GM04503 (cell line): ENCODE measurements around the gene PDZD2.
"Not testable (repeated sequence)": the region's sequence is repeated elsewhere in the genome, so short reads cannot be mapped to it uniquely, and the experiment has no call there.

Experiments used
- DNase-seq: peaks from one replicate; pipeline ENCODE4 v3.0.0-alpha.2; 2012; ENCODE audit warnings: low read depth

The PDZD2 gene

DNA sequence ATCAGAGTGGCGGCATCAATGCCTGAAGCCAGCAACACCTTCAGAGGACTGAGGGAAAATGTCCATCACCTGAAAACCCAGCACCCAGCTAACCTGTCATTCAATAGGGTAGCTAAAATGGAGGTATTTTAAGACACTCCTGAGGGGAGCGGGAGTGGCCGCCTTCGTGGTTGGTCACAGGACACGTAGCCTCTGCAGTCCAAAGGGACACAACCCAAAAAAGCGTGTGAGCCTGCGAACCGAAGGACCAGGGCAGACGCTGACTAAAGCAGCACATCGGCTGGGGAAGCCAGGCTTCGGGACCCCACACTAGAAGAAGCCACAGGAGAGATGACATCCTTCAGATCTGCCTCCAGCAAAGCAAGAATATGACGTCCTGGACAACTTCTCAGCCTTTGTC lies 464.6 kb downstream of the PDZD2 start:
- DNase-seq, result no peak

GRCh38 chr5:32107291-32107690 lies 468.4 kb downstream of the PDZD2 start:
- no peak for DNase-seq

DNA sequence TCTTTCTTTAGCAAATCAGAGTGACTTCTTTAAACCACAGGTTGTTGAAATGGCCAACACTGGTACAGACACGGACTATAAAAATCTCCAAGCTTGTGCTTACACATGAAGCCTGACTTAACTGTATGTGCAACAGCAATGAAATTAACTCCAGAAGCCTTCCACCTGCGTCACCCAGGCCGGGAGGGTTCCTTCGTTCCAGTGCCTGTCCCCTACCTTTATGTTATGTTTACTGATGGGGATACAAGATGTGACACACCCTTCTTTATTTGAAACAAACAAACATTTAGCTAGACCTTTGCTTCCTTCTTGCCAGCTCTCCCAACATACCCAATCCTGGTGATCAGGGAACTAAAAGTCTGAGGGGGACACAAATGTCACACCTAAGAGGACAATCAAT lies 469.2 kb downstream of the PDZD2 start:
- DNase-seq, result no peak

DNA sequence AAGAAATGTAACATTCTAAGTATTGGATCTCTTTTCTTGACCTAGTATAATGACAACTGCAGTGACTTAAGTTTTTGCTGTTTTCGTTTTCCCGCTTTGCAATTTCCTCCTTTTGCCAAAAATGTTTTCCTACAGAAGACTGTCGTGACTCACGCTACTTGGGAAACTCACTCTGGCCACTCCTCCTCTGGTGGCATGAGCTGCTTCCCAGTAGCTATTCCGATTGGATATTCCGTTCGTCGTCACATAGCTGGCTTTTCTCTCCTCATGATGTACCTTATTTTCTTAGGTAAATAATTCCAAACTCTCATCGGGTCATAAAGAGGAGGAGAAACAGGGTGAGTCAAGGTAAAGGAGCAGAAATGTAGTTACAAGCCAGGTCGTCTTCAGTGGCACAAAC lies 470.3 kb downstream of the PDZD2 start:
- DNase-seq, result peak; percentile 59

GRCh38 chr5:32110111-32110696 lies 471.3 kb downstream of the PDZD2 start:
- no peak for DNase-seq

DNA sequence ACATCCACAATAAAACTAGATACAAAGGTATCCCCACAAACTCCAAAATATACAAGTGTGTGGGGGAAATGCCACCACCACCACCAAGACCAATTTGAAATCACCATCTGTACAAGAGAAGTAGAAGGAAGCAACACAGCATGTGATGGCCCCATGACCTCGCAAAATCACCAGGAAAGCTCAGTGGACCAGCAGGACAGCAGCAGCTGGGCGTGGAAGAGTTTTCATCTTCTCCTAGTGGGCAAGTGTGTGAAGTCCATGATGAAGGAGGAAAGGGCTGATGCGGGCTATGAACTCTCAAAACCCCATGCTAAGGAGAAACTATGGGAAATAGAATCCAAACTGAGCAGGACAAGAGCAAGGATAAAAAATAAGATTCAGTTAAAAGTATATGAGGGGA lies 477.1 kb downstream of the PDZD2 start:
- no peak for DNase-seq

DNA sequence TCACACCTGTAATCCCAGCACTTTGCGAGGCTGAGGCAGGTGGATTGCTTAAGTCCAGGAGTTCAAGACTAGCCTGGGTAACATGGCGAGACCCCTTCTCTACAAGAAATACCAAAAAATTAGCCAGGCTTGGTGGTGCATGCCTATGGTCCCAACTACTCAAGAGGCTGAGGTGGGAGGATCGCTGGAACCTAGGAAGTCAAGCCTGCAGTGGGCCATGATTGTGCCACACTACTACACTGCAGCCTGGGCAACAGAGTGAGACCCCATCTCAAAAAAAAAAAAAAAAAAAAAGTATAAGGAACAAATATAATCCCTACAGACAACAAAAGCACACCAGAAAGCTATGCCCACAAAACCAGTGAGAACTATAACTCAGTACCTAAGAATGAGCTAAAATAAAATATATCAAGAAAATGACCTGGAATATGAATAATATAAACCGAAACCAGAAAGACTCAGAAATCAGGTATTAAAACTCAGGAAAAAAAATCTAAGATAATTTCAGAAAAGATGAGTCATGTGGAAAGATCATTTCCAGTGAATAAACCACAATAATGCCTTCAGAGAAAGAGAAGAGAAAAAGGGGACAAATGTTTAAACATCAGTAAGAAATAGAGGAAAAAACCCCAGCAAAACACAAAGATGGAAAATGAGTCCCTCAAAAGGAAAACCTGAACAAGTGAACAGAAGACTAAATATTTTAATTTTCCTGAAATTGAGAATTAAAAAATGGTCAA lies 477.8 kb downstream of the PDZD2 start:
- no peak for DNase-seq

GRCh38 chr5:32118922-32119321 lies 480.0 kb downstream of the PDZD2 start:
- not testable (repeated sequence) for DNase-seq

DNA sequence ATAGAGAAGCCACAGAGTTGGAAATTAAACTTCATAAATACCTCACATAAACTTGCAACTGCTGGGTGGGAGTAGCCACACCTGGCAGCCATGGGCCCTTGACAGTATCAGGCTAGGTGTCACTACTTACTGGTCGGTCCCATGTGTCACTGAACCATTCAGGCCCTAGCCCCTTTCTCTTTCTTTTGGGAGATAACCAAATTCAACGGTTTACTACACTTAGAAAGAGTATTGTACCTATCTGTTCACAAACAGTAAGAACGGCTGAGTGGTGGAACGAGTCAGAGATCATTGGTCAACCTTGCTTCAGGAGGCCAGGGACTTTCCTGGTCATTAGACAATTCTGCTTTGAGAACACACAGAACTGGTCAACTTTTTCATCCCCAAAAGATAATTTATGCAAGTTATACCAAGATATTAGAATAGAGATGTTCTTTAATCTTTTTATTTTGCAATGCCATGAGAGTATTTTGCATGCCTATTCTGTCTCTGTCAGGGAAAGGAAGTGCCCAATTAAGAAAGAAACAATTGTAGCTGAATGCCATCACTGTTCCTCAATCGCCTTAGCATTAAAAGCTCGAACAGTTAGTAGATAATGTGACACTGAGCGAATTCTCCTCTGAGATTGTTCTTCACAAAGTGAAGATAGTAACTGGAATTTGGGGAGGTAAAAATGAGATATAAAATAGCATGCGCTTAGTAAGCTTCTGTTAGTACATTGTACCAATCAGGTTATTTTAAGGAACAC lies 484.3 kb downstream of the PDZD2 start:
- no peak for DNase-seq

- DNase-seq, result no peak
These were observed 485.2 kb downstream of the PDZD2 start for GRCh38 chr5:32123889-32124676.

DNA sequence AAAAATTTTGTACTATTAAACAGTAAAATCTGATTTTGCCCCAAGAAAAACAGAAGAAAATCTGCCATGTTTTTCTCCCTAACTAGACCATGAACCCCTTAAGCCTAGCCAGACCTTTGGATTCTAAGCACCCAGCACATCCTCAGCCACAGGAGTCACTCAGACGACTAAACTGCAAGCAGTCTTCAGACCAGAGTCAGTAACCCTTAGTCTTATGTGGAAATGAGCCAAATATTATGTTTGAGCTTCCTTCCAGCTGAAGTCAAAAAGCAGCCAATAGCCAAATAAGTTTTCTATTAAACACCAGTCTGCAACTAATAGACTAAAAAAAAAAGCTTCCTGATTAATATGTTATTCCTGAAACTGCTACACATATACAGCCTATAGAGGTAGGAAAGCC lies 487.8 kb downstream of the PDZD2 start:
- no peak for DNase-seq

DNA sequence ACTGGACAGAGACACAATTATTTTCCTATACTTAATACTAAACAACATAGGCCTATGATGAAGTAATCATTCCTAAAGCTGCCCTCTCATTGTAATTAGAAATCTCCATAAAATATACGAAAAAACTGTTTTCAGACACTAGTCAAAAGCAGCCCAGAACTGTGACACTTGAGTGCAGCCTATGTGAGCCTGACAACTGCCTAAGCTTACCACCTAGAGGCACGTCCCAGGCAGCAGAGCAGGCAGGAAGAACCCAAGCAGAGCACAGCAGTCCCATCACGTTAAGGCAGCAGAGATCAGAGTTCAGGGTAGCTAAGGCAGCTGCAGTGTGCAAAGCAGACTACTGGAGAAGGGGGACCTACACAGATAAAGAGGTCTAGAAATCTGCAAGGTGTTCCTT lies 488.8 kb downstream of the PDZD2 start:
- no peak for DNase-seq

DNA sequence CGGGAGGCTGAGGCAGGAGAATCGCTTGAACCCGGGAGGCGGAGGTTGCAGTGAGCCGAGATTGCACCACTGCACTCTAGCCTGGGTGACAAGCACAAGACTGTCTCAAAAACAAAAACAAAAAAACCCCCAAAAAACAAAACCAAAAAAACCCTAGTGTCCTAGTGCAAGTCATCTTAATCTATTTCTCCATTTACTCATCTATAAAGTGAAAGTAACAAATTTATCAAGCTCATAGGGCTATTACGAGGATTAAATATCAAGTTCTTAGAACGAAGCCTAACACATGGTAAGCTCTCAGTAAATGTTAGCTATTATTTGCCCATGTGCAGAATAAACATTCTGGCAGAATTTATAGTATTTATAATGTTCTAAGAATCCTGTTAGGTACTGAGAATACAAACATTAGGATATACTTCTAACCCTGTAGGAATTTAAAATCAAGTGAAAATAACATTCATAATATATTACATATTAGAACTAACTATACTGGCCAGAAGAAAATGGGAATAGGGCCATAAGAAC lies 490.2 kb downstream of the PDZD2 start:
- DNase-seq, result no peak

GRCh38 chr5:32130865-32131264 lies 491.9 kb downstream of the PDZD2 start:
- no peak for DNase-seq

DNA sequence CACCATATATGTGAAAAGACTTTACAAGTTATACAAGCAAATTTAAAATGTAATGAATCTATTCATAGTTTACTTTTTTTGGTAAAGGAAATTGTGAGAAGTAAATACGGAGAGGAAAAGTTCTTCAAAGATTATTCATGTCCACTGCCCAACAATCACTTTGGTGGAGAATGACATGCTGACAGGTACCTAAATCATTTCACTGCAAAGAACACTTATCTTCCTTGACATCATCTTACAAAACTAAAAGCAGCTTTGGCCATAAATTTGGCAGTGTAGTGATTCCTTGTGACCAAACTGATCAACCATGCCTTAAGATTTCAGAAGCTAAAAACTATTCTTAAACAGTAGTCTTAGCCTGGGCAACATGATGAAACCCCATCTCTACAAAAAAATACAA lies 492.7 kb downstream of the PDZD2 start:
- DNase-seq, result no peak

DNA sequence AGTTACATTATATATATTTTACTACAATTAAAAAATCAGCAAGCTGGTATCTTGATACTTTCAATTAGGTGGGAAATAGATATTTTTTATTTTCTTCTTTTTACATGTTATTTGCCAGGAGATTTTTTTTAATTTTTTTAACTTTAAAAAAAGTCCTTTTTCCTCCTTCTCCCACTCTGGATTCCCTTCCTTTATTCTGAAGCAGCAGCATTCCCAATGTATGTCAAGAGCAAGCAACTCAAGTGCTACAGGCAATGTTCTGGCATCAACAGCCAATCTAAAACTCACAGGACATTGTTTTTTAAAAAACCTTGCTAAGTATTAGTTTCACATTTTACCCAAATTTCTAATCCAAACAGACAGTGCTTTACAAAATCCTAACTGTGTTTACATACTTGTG lies 493.8 kb downstream of the PDZD2 start:
- DNase-seq, result no peak

DNA sequence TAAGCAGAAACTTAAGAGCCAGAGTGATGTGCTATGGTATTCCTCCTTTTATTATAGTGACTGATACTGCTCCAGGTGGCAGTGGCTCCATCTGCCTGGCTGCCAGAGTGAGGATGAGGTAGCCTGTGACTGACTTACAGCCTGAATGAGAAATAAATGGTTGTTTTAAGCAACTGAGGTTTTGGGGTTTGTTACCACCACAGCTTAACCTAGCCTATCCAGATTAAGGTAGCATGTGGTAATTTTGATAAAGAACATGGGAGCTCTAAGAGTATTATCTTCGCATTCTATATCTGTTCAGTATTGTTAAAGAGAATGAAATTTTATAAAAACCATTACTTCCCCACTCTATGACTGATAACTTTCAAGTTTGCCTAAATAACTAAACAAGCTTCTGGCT lies 496.2 kb downstream of the PDZD2 start:
- DNase-seq, result no peak

GRCh38 chr5:32136342-32136741 lies 497.4 kb downstream of the PDZD2 start:
- no peak for DNase-seq

GRCh38 chr5:32138839-32139493 lies 500.0 kb downstream of the PDZD2 start:
- DNase-seq, result no peak

- DNase-seq, result no peak
These were observed 504.9 kb downstream of the PDZD2 start for GRCh38 chr5:32143617-32144377.
